GM21515 (cell line): ENCODE results near the gene PTK6.
"Not testable (repeated sequence)": the region's sequence is repeated elsewhere in the genome, so short reads cannot be mapped to it uniquely, and the experiment has no call there.

Experiments
- ATAC-seq: cut with Tn5 transposase; IDR thresholded peaks from one replicate; pipeline ENCODE4 v1.9.1; 2021; ENCODE audit not compliant: unreplicated experiment

PTK6 gene

GRCh38 chr20:63483834-63484233, 53.3 kb downstream of the PTK6 start:
- no peak for ATAC-seq

- no peak for ATAC-seq
Observed at GRCh38 chr20:63482021-63482587, 55.1 kb downstream of the PTK6 start.

- ATAC-seq = no peak
Observed at GRCh38 chr20:63481503-63481902, 55.7 kb downstream of the PTK6 start.

GRCh38 chr20:63479695-63480419, 57.3 kb downstream of the PTK6 start:
- ATAC-seq = not testable (repeated sequence)

GRCh38 chr20:63478346-63479302, 58.6 kb downstream of the PTK6 start:
- ATAC-seq = no peak
